Peyer's patch (tissue), 4 donors: ENCODE measurements around the gene TNN. TPM values are rescaled to one million over a fixed set of nuclear protein-coding genes. Genes with fewer than 3 reads are reported as not detected.

ENCODE experiments used
- DNase-seq, 3 donors: peaks; one replicate each; pipeline ENCODE4 v3.0.0-alpha.2; 2017 to 2019
- H3K27ac ChIP-seq, 4 donors: fragments of 200-600 bp; sonication (generic); one replicate each; pipeline ENCODE4 v1.5.1; 2016 to 2019
- H3K27me3 ChIP-seq, 2 donors: fragments of 200-600 bp; sonication (generic); one replicate each; pipeline ENCODE4 v1.5.1; 2019
- H3K36me3 ChIP-seq, 3 donors: fragments of 200-600 bp; sonication (generic); one replicate each; pipeline ENCODE4 v1.5.1; 2016 to 2019
- H3K4me1 ChIP-seq, 4 donors: fragments of 200-600 bp; sonication (generic); one replicate each; pipeline ENCODE4 v1.5.1; 2016 to 2019
- H3K4me3 ChIP-seq, 4 donors: fragments of 200-600 bp; sonication (generic); 1 replicate in 3 of 4; 2 replicates in 1 of 4; pipeline ENCODE4 v1.5.1; 2016 to 2019; ENCODE audit warnings: mild to moderate bottlenecking in 1 of 4
- H3K9me3 ChIP-seq, 4 donors: fragments of 200-600 bp; sonication (generic); one replicate each; pipeline ENCODE4 v1.5.1; 2016 to 2019; ENCODE audit warnings: mild to moderate bottlenecking in 1 of 4
- POLR2A ChIP-seq, 2 donors: fragments of 450-650 bp; IDR thresholded peaks; one replicate each; pipeline ENCODE4 v1.5.1; 2017; ENCODE audit warnings: antibody characterized with exemption in 2 of 2, mild to moderate bottlenecking in 2 of 2, moderate library complexity in 2 of 2
- small RNA-seq, 2 donors: library from RNA; depleted of rRNA; stranded (forward); fragments of <200 nt; gene quantifications; one replicate each; pipeline ENCODE3, GENCODE V24; 2016
- total RNA-seq, 4 donors: library from RNA; depleted of rRNA; stranded (reverse); fragments of >200 nt; gene quantifications; one replicate each; pipeline ENCODE4 v1.1.0, GENCODE V29; 2016
- TF ChIP-seq, protein P1 (sequence below), 6 experiments: fragments of 450-650 bp in 4 of 6; fragments of 200-600 bp in 2 of 6; sonication (generic) in 1 of 6; IDR thresholded peaks; one replicate each; pipeline ENCODE4 v1.5.1; 2017 to 2019; ENCODE audit warnings: antibody characterized with exemption in 6 of 6, mild to moderate bottlenecking in 3 of 6, moderate library complexity in 1 of 6

TNN gene
- total RNA-seq, 4 donors from 2014 or later = 0.35 to 0.83 TPM; not detected in 2

DNA sequence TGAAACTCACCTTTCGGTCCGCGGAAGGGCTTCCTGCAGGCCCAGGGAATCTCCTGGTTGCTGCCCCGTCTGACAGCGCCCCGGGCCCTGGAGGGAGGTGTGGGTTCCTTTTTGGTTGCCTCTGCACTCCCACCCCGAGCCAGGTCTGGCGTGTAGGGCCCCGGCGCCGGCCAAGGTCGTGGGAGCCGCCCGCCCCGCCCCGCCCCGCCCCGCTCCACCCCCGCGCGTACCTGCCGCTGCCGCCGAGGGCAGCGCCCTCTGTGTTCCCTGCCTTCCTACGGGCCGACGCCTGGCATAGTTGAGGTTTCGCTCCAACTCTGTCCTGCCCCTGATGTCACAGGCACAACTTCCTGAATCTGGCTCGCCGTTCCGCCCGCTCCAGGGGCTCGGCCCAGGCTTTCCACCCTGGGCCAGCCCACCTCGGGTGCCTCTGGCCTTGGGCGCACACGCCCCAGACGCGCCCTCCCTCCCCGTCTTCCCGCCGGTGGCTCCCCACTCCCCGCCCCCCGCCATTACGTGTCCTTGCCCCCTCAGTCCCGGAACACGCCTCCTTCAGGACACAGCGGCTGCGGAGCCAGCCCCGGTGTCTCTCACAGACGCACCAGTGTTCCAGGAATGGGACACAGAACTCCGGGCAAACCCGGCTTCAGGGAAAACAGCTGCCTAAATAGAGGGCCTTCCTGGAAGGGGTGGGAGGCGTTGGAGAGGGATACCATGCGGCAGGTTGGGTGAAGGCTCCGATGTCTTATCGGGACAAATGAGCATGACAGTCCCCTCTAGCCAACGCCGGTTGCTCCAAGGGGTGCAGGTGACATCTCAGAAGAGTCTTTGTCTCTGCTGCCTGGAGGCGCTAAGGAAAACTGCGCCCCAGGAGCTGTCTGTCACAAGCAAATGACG lies 125.2 kb downstream of the TNN start, which contains the start of gene KIAA0040:
Gene KIAA0040 (minus strand): TSS at position 147 of the 897 bp plus-strand sequence. CDS start 31,763 bp downstream, outside the sequence.
- H3K9me3 ChIP-seq = no peaks in the 10 kb centered on the region
- peak within 1 kb of the TSS; percentile 66 to 83 (median 70) for H3K4me3 ChIP-seq
- TF ChIP-seq POLR2A (IDR thresholded peaks at IDR 0.05) = peak; percentile 47 to 51
- TF ChIP-seq, protein P1, sequence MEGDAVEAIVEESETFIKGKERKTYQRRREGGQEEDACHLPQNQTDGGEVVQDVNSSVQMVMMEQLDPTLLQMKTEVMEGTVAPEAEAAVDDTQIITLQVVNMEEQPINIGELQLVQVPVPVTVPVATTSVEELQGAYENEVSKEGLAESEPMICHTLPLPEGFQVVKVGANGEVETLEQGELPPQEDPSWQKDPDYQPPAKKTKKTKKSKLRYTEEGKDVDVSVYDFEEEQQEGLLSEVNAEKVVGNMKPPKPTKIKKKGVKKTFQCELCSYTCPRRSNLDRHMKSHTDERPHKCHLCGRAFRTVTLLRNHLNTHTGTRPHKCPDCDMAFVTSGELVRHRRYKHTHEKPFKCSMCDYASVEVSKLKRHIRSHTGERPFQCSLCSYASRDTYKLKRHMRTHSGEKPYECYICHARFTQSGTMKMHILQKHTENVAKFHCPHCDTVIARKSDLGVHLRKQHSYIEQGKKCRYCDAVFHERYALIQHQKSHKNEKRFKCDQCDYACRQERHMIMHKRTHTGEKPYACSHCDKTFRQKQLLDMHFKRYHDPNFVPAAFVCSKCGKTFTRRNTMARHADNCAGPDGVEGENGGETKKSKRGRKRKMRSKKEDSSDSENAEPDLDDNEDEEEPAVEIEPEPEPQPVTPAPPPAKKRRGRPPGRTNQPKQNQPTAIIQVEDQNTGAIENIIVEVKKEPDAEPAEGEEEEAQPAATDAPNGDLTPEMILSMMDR (IDR thresholded peaks at IDR 0.05) = peak in 1 of 6 experiments; percentile 3
- no peaks in the 10 kb centered on the region for H3K27me3 ChIP-seq
- peaks cover 0 to 28% (median 14%) of the 10 kb centered on the region in 4 donors for H3K4me1 ChIP-seq
- no peaks in the 10 kb centered on the region for H3K36me3 ChIP-seq
- peak within 1 kb of the TSS; percentile 83 to 92 (median 88) for H3K27ac ChIP-seq
- DNase-seq = peak; percentile 86 to 89 (median 87)

DNA sequence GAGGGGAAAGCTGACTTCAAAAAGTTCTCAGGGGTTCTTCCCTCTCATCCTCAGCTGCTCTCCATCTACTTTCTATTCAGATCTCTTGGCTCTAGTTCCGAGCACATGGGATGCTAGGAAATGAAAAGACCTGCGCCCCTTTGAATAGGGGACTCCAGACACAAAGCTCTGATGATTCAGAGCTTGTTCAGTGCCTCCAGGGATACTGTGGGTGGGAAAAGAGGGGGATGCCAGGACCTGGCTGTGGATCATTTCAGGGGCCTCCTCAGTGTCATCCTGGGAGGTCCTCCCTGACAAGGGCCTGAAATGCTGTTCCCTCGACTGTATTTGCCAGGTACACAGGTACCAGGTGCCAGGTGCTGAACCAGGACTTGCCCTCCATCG lies 125.9 kb downstream of the TNN start:
- Histone ChIP-seq H3K27ac (peak overlapping the region; percentile 83 to 92 (median 88)), H3K36me3 (no peaks in the 10 kb centered on the region), H3K4me1 (peaks cover 0 to 28% (median 10%) of the 10 kb centered on the region in 4 donors), H3K27me3 (no peaks in the 10 kb centered on the region), H3K9me3 (no peaks in the 10 kb centered on the region), H3K4me3 (peak overlapping the region in 2 of 4 donors; percentile 66 to 74)
- no peak for DNase-seq
- TF ChIP-seq, protein P1 (IDR thresholded peaks at IDR 0.05) = no peak
- no peak for TF ChIP-seq POLR2A (IDR thresholded peaks at IDR 0.05)

DNA sequence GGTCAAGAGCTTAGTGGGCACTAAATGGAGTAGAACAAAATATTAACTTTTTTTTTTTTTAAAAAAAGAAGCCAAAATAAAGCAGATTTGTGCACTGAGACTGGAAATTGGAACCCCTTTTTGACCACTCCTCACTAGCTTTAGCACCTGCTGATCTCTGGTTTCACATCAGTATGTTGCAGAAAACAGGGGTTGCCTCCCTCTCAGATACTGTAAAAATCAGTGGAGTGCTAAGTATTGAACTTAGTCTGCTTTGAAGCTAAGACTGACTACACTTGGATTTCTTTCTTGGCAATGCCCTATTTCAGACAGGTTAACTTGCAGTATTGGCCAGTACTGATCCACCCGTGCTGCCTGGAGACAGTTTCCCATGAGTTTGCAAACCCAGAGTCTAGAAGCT lies 127.6 kb downstream of the TNN start:
- H3K27ac ChIP-seq = peak overlapping the region in 1 of 4 donors; percentile 44
- H3K9me3 ChIP-seq = no peaks in the 10 kb centered on the region
- peaks cover 0 to 16% (median 3%) of the 10 kb centered on the region in 4 donors for H3K4me1 ChIP-seq
- no peaks in the 10 kb centered on the region for H3K36me3 ChIP-seq
- TF ChIP-seq, protein P1 (IDR thresholded peaks at IDR 0.05) = no peak
- TF ChIP-seq POLR2A (IDR thresholded peaks at IDR 0.05) = no peak
- H3K4me3 ChIP-seq = no peak overlapping the region
- DNase-seq = no peak
- H3K27me3 ChIP-seq = no peaks in the 10 kb centered on the region

DNA sequence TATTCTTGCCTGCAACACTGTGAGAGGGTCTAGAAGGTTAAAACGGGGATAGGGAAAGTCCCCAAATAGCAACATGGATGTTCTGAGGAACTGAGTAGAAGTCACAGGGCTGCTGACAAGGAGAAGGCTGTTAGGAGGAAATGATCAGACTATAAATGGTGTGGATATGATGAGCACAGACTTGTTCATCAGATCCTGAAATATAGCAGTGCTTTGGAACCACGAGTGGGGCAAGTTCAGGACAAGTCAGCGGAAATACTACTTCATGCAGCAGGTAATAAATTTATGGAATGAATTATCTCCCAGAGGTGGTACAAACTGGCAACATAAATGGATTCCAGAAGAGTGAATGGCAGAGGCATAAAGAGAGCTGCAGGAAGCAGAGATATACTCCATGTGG lies 128.2 kb downstream of the TNN start:
- H3K4me3 ChIP-seq = no peak overlapping the region
- no peak for DNase-seq
- no peaks in the 10 kb centered on the region for H3K36me3 ChIP-seq
- no peak overlapping the region for H3K27ac ChIP-seq
- no peak for TF ChIP-seq POLR2A (IDR thresholded peaks at IDR 0.05)
- TF ChIP-seq, protein P1 (IDR thresholded peaks at IDR 0.05) = no peak
- H3K9me3 ChIP-seq = no peaks in the 10 kb centered on the region
- H3K4me1 ChIP-seq = peaks cover 0 to 11% (median 3%) of the 10 kb centered on the region in 4 donors
- no peaks in the 10 kb centered on the region for H3K27me3 ChIP-seq

DNA sequence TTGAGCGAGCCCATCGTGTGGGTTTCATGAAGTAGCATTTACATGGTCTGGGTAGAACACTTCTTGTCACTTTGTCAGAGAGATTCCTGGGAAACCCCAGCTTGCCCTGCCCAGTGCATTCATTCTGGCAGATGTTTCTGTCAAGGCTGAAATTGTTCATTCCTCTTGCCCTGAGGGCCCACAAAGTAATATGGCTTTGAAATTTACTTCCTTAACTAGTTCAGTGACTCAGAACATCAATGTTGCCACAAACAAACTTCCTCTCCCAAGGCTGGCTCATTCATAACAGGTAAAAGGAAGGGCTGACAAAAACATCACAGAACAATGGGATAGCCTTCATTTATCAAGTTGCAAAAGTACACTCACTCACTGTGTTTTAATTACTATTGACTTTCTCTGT lies 129.9 kb downstream of the TNN start:
- Histone ChIP-seq H3K9me3 (no peaks in the 10 kb centered on the region), H3K27ac (peak overlapping the region in 1 of 4 donors; percentile 43), H3K4me1 (peaks cover 0 to 5% (median 2%) of the 10 kb centered on the region in 4 donors), H3K4me3 (no peak overlapping the region), H3K36me3 (no peaks in the 10 kb centered on the region), H3K27me3 (no peaks in the 10 kb centered on the region)
- DNase-seq = no peak
- TF ChIP-seq POLR2A (IDR thresholded peaks at IDR 0.05) = no peak
- TF ChIP-seq, protein P1 (IDR thresholded peaks at IDR 0.05) = no peak

Small RNAs within 50 kb of the gene (small RNA-seq; reads per million reads assigned to genes)
- 0 reads per million in 2 donors for gene RF00019

Other genes starting within 250 kb of the TNN start
- gene CACYBP, start 67.9 kb upstream of the TNN start, total RNA-seq = 100 to 1,000 TPM in 2 of 4 donors, 10 to 100 TPM in 2; 15.3 to 139 (median 89.6) TPM
- 10 to 100 TPM; 12.0 to 21.5 (median 15.8) TPM for gene MRPS14, start 44.4 kb upstream of the TNN start, total RNA-seq
- 10 to 100 TPM in 2 of 4 donors, 1 to 10 TPM in 2; 9.7 to 52.8 (median 10.3) TPM for gene KIAA0040, start 124.9 kb downstream of the TNN start, total RNA-seq